ENCODE data around the gene WDR7. TPM values are rescaled to one million over a fixed set of nuclear protein-coding genes. Genes with fewer than 3 reads are reported as not detected.
A peak's percentile ranks its signal among the peaks of the same experiment; 100 is the strongest.

Gene WDR7
- total RNA-seq (2014; rRNA removed; shearing (Covaris generic); ENCODE audit: low replicate concordance): 7.6 and 20.9 TPM in 2 replicates

DNA sequence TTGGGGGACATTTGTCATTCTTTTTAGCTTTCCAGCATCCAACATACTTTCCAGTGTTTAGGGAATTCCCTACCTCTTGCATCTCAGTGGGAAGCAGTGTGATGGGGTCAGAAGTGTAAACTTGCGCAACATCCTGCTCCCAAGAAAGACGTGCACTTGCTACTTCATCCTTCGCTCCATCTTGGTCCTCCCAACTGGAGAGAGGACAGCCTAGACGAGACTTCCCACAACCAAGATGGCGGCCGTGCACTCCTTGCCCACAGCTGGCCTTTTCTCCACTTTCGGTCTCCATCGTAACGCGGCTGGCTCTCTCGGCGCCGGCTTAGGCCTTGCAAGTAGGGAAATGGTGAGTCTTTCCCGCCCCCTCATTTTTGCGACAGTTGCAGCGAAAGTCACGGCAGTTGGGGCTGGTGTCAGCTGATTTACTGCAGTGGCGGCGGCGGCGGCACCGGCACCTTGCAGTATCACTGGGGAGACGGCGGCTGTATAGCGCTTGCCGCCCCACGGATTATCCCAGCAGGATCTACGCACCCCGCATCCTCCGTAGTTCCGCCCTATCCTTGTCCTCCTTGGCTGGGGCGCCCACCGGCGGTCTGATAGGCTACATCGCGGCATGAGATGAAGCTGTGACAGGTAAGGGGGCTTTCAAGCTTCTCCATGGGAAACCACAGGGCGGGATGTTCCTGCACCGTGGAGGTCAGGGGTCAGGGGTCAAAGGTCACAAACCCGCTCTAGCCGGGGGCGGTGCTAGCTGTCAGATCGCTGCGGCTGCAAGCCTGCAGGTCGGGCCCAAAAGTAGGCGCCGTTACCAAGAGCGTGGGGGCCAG is at the start of gene WDR7:
Gene WDR7 (plus strand): TSS at position 416 of the 827 bp plus-strand sequence. CDS start 21,157 bp downstream, outside the sequence.
- H2AFZ ChIP-seq (ENCODE audit: low read length): peak within 1 kb of the TSS; percentile 86
- H4K20me1 ChIP-seq (ENCODE audit: insufficient read depth, low read depth, low read length): peaks cover 3% of the 10 kb centered on the region; the same call in 1 of the 2 replicates
- no peaks in the 10 kb centered on the region for H3K36me3 ChIP-seq (ENCODE audit: insufficient read depth, low read length)
- H3K4me3 ChIP-seq (ENCODE audit: low read length): peak within 1 kb of the TSS; percentile 90
- H3K27me3 ChIP-seq (ENCODE audit: low read length): no peaks in the 10 kb centered on the region
- peak within 1 kb of the TSS; percentile 10; the same call in 1 of the 2 replicates for H3K27ac ChIP-seq (ENCODE audit: low read length)
- H3K9ac ChIP-seq (ENCODE audit: low read length): peak within 1 kb of the TSS; percentile 89
- H3K4me2 ChIP-seq (ENCODE audit: low read depth, low read length, poor library complexity, severe bottlenecking): peak within 1 kb of the TSS; percentile 84
- no peaks in the 10 kb centered on the region for H3K9me3 ChIP-seq (ENCODE audit: low read length)
- H3K79me2 ChIP-seq (ENCODE audit: low read length): peaks cover 4% of the 10 kb centered on the region; the same call in 1 of the 2 replicates
- peak; percentile 98 for DNase-seq
- peaks cover 23% of the 10 kb centered on the region for H3K4me1 ChIP-seq (ENCODE audit: low read length)
- peaks cover 5% of the 10 kb centered on the region; the same call in 1 of the 2 replicates for H3K9me2 ChIP-seq (replicated peaks; ENCODE audit: insufficient read depth, low read length)

DNA sequence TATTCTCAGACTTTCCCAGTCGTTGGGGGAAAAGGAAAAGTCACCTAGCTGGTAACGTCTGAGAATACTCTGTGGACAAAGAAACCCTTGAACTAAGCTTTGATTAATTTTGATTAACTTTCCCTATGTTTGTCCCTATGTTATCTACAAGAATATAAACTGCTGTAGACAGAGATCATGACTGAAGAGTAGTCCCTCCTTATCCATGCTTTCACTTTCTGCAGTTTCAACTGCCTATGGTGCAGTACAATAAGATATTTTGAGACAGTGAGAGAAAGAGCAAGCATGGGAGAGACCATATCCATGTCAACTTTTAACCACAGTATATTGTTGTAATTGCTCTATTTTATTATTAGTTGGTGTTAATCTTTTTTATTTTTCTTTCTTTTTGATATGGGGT is 44.5 kb upstream of the WDR7 start:
- H2AFZ ChIP-seq (ENCODE audit: low read length): no peak overlapping the region
- H3K36me3 ChIP-seq (ENCODE audit: insufficient read depth, low read length): peaks cover 64% of the 10 kb centered on the region; the same call in 1 of the 2 replicates
- peaks cover 14% of the 10 kb centered on the region for H3K79me2 ChIP-seq (ENCODE audit: low read length)
- H3K4me2 ChIP-seq (ENCODE audit: low read depth, low read length, poor library complexity, severe bottlenecking): no peak overlapping the region
- no peaks in the 10 kb centered on the region for H3K4me1 ChIP-seq (ENCODE audit: low read length)
- DNase-seq: no peak
- H3K27me3 ChIP-seq (ENCODE audit: low read length): no peaks in the 10 kb centered on the region
- no peaks in the 10 kb centered on the region for H3K9me2 ChIP-seq (replicated peaks; ENCODE audit: insufficient read depth, low read length)
- H3K4me3 ChIP-seq (ENCODE audit: low read length): no peak overlapping the region
- no peak overlapping the region for H3K27ac ChIP-seq (ENCODE audit: low read length)
- no peaks in the 10 kb centered on the region for H3K9me3 ChIP-seq (ENCODE audit: low read length)
- H4K20me1 ChIP-seq (ENCODE audit: insufficient read depth, low read depth, low read length): peaks cover 10% of the 10 kb centered on the region; the same call in 1 of the 2 replicates
- no peak overlapping the region for H3K9ac ChIP-seq (ENCODE audit: low read length)

DNA sequence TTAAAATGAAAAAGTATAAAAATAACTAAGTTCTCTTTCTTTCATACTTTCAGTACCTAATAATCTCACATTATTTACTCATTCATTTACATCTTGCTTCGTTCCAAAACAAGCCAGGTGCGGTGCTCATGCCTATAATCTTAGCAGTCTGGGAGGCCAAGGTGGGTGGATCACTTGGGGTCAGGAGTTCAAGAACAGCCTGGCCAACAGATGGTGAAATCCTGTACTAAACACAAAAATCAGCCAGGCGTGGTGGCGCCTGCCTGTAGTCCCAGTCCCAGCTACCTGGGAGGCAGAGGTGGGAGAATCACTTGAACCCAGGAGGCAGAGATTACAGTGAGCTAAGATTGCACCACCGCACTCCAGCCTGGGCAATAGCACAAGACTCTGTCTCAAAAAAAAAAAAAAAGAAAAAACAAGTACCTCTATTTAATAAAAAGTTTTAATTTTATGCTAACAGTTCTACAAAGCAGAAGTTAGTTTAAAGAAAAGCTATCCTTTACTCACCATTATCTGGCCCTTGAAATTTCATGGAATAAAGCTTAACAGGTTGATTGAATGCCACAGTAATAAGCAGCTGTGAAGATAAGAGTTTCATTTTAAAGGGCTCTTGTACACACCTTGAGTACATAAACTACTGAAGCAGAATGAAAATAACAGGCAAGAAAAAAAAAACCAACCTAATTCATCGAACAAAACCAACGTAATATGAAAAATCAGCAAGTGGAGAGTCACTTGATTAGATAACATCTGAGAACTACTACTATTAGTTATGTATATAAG is 35.2 kb upstream of the WDR7 start:
- no peaks in the 10 kb centered on the region for H3K27me3 ChIP-seq (ENCODE audit: low read length)
- no peaks in the 10 kb centered on the region for H3K4me1 ChIP-seq (ENCODE audit: low read length)
- H3K79me2 ChIP-seq (ENCODE audit: low read length): peaks cover 43% of the 10 kb centered on the region
- no peaks in the 10 kb centered on the region for H3K9me2 ChIP-seq (replicated peaks; ENCODE audit: insufficient read depth, low read length)
- no peak overlapping the region for H3K4me2 ChIP-seq (ENCODE audit: low read depth, low read length, poor library complexity, severe bottlenecking)
- H3K27ac ChIP-seq (ENCODE audit: low read length): no peak overlapping the region
- H3K9ac ChIP-seq (ENCODE audit: low read length): no peak overlapping the region
- no peaks in the 10 kb centered on the region for H3K9me3 ChIP-seq (ENCODE audit: low read length)
- no peaks in the 10 kb centered on the region for H4K20me1 ChIP-seq (ENCODE audit: insufficient read depth, low read depth, low read length)
- peaks cover 62% of the 10 kb centered on the region; the same call in 1 of the 2 replicates for H3K36me3 ChIP-seq (ENCODE audit: insufficient read depth, low read length)
- no peak overlapping the region for H2AFZ ChIP-seq (ENCODE audit: low read length)
- no peak overlapping the region for H3K4me3 ChIP-seq (ENCODE audit: low read length)
- no peak for DNase-seq

DNA sequence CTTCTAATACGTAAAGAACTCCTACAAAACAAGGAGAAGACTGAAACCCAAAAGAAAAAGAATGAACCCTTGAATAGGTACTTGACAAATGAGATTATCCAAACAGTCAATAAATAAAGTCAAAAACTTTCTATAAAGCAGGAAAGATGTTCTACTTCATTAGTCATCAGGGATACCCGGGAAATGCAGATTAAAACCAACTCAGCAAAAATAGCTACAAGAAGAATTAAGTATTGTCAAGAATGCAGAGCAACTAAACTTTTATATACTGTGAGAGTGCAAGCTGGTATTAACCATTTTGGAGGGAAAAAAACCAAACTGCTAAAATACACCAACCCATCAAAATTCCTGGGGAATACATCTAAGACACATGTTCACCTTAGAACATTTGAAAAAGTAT is 23.2 kb upstream of the WDR7 start:
- H2AFZ ChIP-seq (ENCODE audit: low read length): no peak overlapping the region
- peaks cover 46% of the 10 kb centered on the region for H3K36me3 ChIP-seq (ENCODE audit: insufficient read depth, low read length)
- H3K79me2 ChIP-seq (ENCODE audit: low read length): peaks cover 99% of the 10 kb centered on the region
- peaks cover 14% of the 10 kb centered on the region for H3K4me1 ChIP-seq (ENCODE audit: low read length)
- H3K27ac ChIP-seq (ENCODE audit: low read length): no peak overlapping the region
- H3K9me3 ChIP-seq (ENCODE audit: low read length): no peaks in the 10 kb centered on the region
- no peaks in the 10 kb centered on the region for H3K9me2 ChIP-seq (replicated peaks; ENCODE audit: insufficient read depth, low read length)
- no peaks in the 10 kb centered on the region for H3K27me3 ChIP-seq (ENCODE audit: low read length)
- H3K9ac ChIP-seq (ENCODE audit: low read length): no peak overlapping the region
- DNase-seq: no peak
- no peak overlapping the region for H3K4me2 ChIP-seq (ENCODE audit: low read depth, low read length, poor library complexity, severe bottlenecking)
- peaks cover 20% of the 10 kb centered on the region for H4K20me1 ChIP-seq (ENCODE audit: insufficient read depth, low read depth, low read length)
- no peak overlapping the region for H3K4me3 ChIP-seq (ENCODE audit: low read length)

DNA sequence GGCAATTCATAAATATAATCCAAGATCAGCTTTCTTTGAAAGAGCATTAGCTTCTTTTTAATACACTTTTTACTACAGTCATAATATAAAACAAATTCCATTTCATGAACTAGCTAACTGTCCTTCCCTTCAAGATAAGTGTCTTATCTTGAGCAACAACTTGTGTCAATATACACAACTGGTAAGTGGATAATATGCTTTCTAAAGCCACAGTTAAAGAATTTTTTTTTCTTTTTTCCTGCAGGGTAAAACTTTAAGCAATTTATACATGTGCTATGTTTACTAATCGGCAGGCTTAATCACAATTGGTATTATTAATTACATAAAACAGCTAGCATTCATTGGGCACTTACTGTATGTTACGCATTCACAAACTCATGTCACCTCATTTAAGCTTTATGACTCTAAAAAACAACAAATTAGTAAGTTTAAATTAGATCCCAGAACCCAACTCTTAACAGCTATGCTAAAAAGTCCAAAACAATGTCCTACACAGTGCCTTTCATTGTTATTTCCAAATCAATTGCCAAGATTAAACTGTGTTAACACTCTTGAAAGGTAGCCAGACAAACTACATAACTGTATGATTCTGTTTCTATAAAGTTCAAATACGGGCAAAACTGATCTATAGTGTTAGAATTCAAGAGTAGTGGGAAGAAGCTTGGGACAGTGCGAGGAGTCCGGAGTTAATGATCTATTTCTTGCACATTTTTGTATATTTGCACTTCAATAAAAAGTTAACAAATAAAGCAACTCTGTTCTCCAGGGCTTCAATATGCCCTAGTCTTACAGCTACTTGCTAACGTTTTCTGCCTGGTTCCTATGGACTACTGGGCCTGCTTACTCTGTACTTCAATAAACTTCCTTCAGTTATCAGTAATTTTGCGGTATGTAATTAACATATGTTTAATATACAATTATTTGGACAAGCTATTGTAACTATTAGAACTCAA is 18.8 kb upstream of the WDR7 start:
- Histone ChIP-seq H3K4me1 (ENCODE audit: low read length) (peaks cover 24% of the 10 kb centered on the region), H3K27ac (ENCODE audit: low read length) (no peak overlapping the region)

DNA sequence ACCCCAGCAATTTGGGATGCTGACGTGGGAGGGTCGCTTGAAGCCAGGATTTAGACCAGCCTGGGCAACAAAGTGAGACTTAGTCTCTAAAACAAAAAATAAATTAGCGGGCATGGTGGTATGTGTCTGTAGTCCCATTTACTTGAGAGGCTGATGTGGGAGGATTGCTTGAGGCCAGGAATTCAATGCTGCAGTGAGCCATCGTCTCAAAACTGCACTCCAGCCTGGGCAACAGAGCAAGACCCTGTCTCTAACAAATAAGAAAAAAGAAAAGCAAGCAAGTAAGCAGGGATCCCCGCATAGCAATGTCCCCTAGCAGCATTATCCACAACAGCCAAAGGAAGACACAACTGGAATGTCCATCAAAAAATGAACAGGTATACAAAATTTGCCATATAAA is 16.2 kb upstream of the WDR7 start:
- H3K4me3 ChIP-seq (ENCODE audit: low read length): no peak overlapping the region
- no peaks in the 10 kb centered on the region for H3K27me3 ChIP-seq (ENCODE audit: low read length)
- H3K36me3 ChIP-seq (ENCODE audit: insufficient read depth, low read length): peaks cover 38% of the 10 kb centered on the region
- H4K20me1 ChIP-seq (ENCODE audit: insufficient read depth, low read depth, low read length): peaks cover 43% of the 10 kb centered on the region
- DNase-seq: no peak
- H3K79me2 ChIP-seq (ENCODE audit: low read length): peaks cover 84% of the 10 kb centered on the region
- H3K4me1 ChIP-seq (ENCODE audit: low read length): peaks cover 31% of the 10 kb centered on the region
- no peak overlapping the region for H3K9ac ChIP-seq (ENCODE audit: low read length)
- no peak overlapping the region for H2AFZ ChIP-seq (ENCODE audit: low read length)
- H3K27ac ChIP-seq (ENCODE audit: low read length): no peak overlapping the region
- H3K4me2 ChIP-seq (ENCODE audit: low read depth, low read length, poor library complexity, severe bottlenecking): peak overlapping the region; percentile 83
- H3K9me3 ChIP-seq (ENCODE audit: low read length): no peaks in the 10 kb centered on the region
- H3K9me2 ChIP-seq (replicated peaks; ENCODE audit: insufficient read depth, low read length): no peaks in the 10 kb centered on the region

More for the DNA sequence above, 18.8 kb upstream of the WDR7 start:
- Histone ChIP-seq H3K9me2 (replicated peaks; ENCODE audit: insufficient read depth, low read length) (no peaks in the 10 kb centered on the region), H2AFZ (ENCODE audit: low read length) (no peak overlapping the region), H3K27me3 (ENCODE audit: low read length) (no peaks in the 10 kb centered on the region), H3K9ac (ENCODE audit: low read length) (no peak overlapping the region), H3K4me2 (ENCODE audit: low read depth, low read length, poor library complexity, severe bottlenecking) (no peak overlapping the region), H3K79me2 (ENCODE audit: low read length) (peaks cover 100% of the 10 kb centered on the region), H4K20me1 (ENCODE audit: insufficient read depth, low read depth, low read length) (peaks cover 41% of the 10 kb centered on the region), H3K9me3 (ENCODE audit: low read length) (no peaks in the 10 kb centered on the region), H3K36me3 (ENCODE audit: insufficient read depth, low read length) (peaks cover 49% of the 10 kb centered on the region), H3K4me3 (ENCODE audit: low read length) (no peak overlapping the region)
- DNase-seq: no peak

DNA sequence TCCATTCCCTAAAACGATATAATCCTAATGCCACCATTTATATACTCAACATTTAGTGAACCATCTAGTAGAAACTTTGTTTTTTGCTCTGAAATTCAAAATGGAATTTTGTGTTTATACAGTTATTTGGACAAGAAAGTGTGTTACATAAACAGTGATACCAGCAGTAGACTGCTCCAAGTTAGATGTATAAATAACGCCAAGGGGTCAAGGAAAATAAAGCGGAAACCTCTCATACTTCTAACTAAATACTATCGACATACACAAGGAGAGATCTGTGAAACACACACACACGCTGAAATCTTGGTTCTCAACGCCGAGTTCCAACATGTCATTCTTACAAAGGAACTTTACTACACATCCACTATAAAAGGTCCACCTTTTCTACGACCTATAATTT is 14.0 kb upstream of the WDR7 start:
- Histone ChIP-seq H3K9me2 (replicated peaks; ENCODE audit: insufficient read depth, low read length) (no peaks in the 10 kb centered on the region), H3K9ac (ENCODE audit: low read length) (peak overlapping the region; percentile 95), H3K4me3 (ENCODE audit: low read length) (peak overlapping the region; percentile 92), H3K9me3 (ENCODE audit: low read length) (no peaks in the 10 kb centered on the region), H3K27me3 (ENCODE audit: low read length) (no peaks in the 10 kb centered on the region), H4K20me1 (ENCODE audit: insufficient read depth, low read depth, low read length) (peaks cover 35% of the 10 kb centered on the region), H3K4me1 (ENCODE audit: low read length) (peaks cover 31% of the 10 kb centered on the region), H3K36me3 (ENCODE audit: insufficient read depth, low read length) (peaks cover 34% of the 10 kb centered on the region), H3K27ac (ENCODE audit: low read length) (peak overlapping the region; percentile 70), H2AFZ (ENCODE audit: low read length) (no peak overlapping the region), H3K79me2 (ENCODE audit: low read length) (peaks cover 62% of the 10 kb centered on the region), H3K4me2 (ENCODE audit: low read depth, low read length, poor library complexity, severe bottlenecking) (peak overlapping the region; percentile 83)
- DNase-seq: no peak

All from Karpas-422 (cell line).